HepG2 (cell line): Measurements from ENCODE around the gene QRICH2. TPM values are rescaled to one million over a fixed set of nuclear protein-coding genes. Genes with fewer than 3 reads are reported as not detected.

Experiments
- AKAP8 ChIP-seq: sonication (generic); formaldehyde crosslinking; IDR thresholded peaks from 2 replicates; pipeline ENCODE4 v1.5.1; 2020; ENCODE audit warnings: mild to moderate bottlenecking, missing genetic modification reagents
- CBFB ChIP-seq: sonication (generic); formaldehyde crosslinking; IDR thresholded peaks from 2 replicates; pipeline ENCODE4 v1.4.0; 2020; ENCODE audit warnings: missing genetic modification reagents
- CCDC6 ChIP-seq: sonication (generic); formaldehyde crosslinking; IDR thresholded peaks from 2 replicates; pipeline ENCODE4 v1.8.1; 2022; ENCODE audit warnings: mild to moderate bottlenecking, missing genetic modification reagents, moderate library complexity
- HBP1 ChIP-seq: IDR thresholded peaks from 2 replicates; pipeline ENCODE4 v1.6.1; 2016; ENCODE audit warnings: low read depth, control low read depth
- HNRNPK ChIP-seq: fragments of 200-400 bp; formaldehyde crosslinking; IDR thresholded peaks from 2 replicates; pipeline ENCODE4 v1.6.1; 2018; ENCODE audit warnings: low read length, low read depth, moderate library complexity, mild to moderate bottlenecking; ENCODE audit not compliant: poor library complexity, severe bottlenecking
- HOXA9 ChIP-seq: sonication (generic); formaldehyde crosslinking; IDR thresholded peaks from 2 replicates; pipeline ENCODE4 v1.8.1; 2022; ENCODE audit warnings: missing genetic modification reagents, mild to moderate bottlenecking, moderate library complexity, borderline replicate concordance
- HOXD1 ChIP-seq: sonication (generic); formaldehyde crosslinking; IDR thresholded peaks from 2 replicates; pipeline ENCODE4 v1.5.0; 2020; ENCODE audit warnings: missing genetic modification reagents
- JUN ChIP-seq: sonication (generic); formaldehyde crosslinking; IDR thresholded peaks from 2 replicates; pipeline ENCODE4 v1.4.0; 2020; ENCODE audit warnings: mild to moderate bottlenecking, missing genetic modification reagents
- KAT2B ChIP-seq: fragments of 150-350 bp; IDR thresholded peaks from 2 replicates; pipeline ENCODE4 v1.6.1; 2014; ENCODE audit warnings: low read depth, low read length, borderline replicate concordance
- KDM1A ChIP-seq: IDR thresholded peaks from 2 replicates; pipeline ENCODE4 v1.6.1; 2016; ENCODE audit warnings: missing compliant biosample characterization
- KMT2A ChIP-seq: sonication (generic); formaldehyde crosslinking; IDR thresholded peaks from 2 replicates; pipeline ENCODE4 v1.4.0; 2020; ENCODE audit warnings: missing genetic modification reagents
- POGZ ChIP-seq: sonication (generic); formaldehyde crosslinking; IDR thresholded peaks from 2 replicates; pipeline ENCODE4 v1.4.0; 2020; ENCODE audit warnings: mild to moderate bottlenecking, missing genetic modification reagents
- SNRNP70 ChIP-seq: fragments of 200-400 bp; formaldehyde crosslinking; IDR thresholded peaks from 2 replicates; pipeline ENCODE4 v1.6.1; 2017; ENCODE audit warnings: mild to moderate bottlenecking, low read depth, low read length, moderate library complexity
- SRSF9 ChIP-seq: fragments of 200-400 bp; formaldehyde crosslinking; IDR thresholded peaks from 2 replicates; pipeline ENCODE4 v1.6.1; 2018; ENCODE audit warnings: borderline replicate concordance, mild to moderate bottlenecking, low read depth, low read length; ENCODE audit not compliant: insufficient read depth, poor library complexity, severe bottlenecking
- STAG1 ChIP-seq: sonication (generic); formaldehyde crosslinking; IDR thresholded peaks from 2 replicates; pipeline ENCODE4 v1.4.0; 2020; ENCODE audit warnings: missing genetic modification reagents
- XRCC5 ChIP-seq: fragments of 200-400 bp; formaldehyde crosslinking; optimal IDR thresholded peaks from 2 replicates; pipeline ENCODE3; 2017; ENCODE audit warnings: mild to moderate bottlenecking, low read length
- ZKSCAN8 ChIP-seq: IDR thresholded peaks from 2 replicates; pipeline ENCODE4 v1.6.1; 2016; ENCODE audit warnings: borderline replicate concordance, missing genetic modification reagents, missing compliant biosample characterization
- ZMYM3 ChIP-seq: sonication (generic); formaldehyde crosslinking; IDR thresholded peaks from 2 replicates; pipeline ENCODE4 v1.5.1; 2020; ENCODE audit warnings: mild to moderate bottlenecking, missing genetic modification reagents
- ZNF124 ChIP-seq: sonication (generic); formaldehyde crosslinking; IDR thresholded peaks from 2 replicates; pipeline ENCODE4 v1.4.0; 2020; ENCODE audit warnings: missing genetic modification reagents
- ZNF138 ChIP-seq: sonication (generic); formaldehyde crosslinking; IDR thresholded peaks from 2 replicates; pipeline ENCODE4 v1.5.0; 2020; ENCODE audit warnings: mild to moderate bottlenecking, low read depth, missing genetic modification reagents
- ZNF446 ChIP-seq: sonication (generic); formaldehyde crosslinking; IDR thresholded peaks from 2 replicates; pipeline ENCODE4 v1.5.0; 2020; ENCODE audit warnings: mild to moderate bottlenecking, missing genetic modification reagents
- ZNF564 ChIP-seq: sonication (generic); formaldehyde crosslinking; IDR thresholded peaks from 2 replicates; pipeline ENCODE4 v1.8.1; 2023; ENCODE audit warnings: mild to moderate bottlenecking, missing genetic modification reagents
- ZNF678 ChIP-seq: sonication (generic); formaldehyde crosslinking; IDR thresholded peaks from 2 replicates; pipeline ENCODE4 v1.4.0; 2020; ENCODE audit warnings: mild to moderate bottlenecking, missing genetic modification reagents
- ZZZ3 ChIP-seq: sonication (generic); formaldehyde crosslinking; IDR thresholded peaks from 2 replicates; pipeline ENCODE4 v1.4.0; 2020; ENCODE audit warnings: missing genetic modification reagents, mild to moderate bottlenecking, borderline replicate concordance
- polyA plus RNA-seq, 8 experiments: library from polyadenylated mRNA; depleted of rRNA in 3 of 8; stranded (reverse) in 7 of 8; unstranded in 1 of 8; fragments of >200 nt; fragmentation: Illumina TruSeq in 4 of 8; extraction: Trizol in 4 of 8; gene quantifications; 2 replicates each; pipeline versions ENCODE4 v1.2.1 to v1.2.3, GENCODE V29; 2011 to 2016; ENCODE audit warnings: low read depth in 4 of 8, missing spikeins in 1 of 8, mixed read lengths in 1 of 8; ENCODE audit not compliant: insufficient read depth in 1 of 8
- total RNA-seq, 5 experiments: library from RNA; depleted of rRNA; stranded (reverse); fragments of >200 nt; fragmentation: Illumina TruSeq; extraction: Trizol; gene quantifications; 2 replicates each; pipeline ENCODE4 v1.2.3, GENCODE V29; 2016; ENCODE audit warnings: low read depth in 1 of 5
- TF ChIP-seq, protein P1 (sequence below): sonication (generic); formaldehyde crosslinking; IDR thresholded peaks from 2 replicates; pipeline ENCODE4 v1.5.1; 2020; ENCODE audit warnings: mild to moderate bottlenecking, missing genetic modification reagents, moderate library complexity
- TF ChIP-seq, protein P2 (sequence below): sonication (generic); formaldehyde crosslinking; IDR thresholded peaks from 2 replicates; pipeline ENCODE4 v1.4.0; 2020; ENCODE audit warnings: missing genetic modification reagents

QRICH2 gene
- total and polyA plus RNA-seq, 2 of the 13 experiments (the other 11 are each of a cell fraction or from before 2014, with no cell fraction given): 3.7 to 5.7 TPM

GRCh38 chr17:76265624-76266243, 42.3 kb downstream of the QRICH2 start (continued):
- TF ChIP-seq, protein P1, sequence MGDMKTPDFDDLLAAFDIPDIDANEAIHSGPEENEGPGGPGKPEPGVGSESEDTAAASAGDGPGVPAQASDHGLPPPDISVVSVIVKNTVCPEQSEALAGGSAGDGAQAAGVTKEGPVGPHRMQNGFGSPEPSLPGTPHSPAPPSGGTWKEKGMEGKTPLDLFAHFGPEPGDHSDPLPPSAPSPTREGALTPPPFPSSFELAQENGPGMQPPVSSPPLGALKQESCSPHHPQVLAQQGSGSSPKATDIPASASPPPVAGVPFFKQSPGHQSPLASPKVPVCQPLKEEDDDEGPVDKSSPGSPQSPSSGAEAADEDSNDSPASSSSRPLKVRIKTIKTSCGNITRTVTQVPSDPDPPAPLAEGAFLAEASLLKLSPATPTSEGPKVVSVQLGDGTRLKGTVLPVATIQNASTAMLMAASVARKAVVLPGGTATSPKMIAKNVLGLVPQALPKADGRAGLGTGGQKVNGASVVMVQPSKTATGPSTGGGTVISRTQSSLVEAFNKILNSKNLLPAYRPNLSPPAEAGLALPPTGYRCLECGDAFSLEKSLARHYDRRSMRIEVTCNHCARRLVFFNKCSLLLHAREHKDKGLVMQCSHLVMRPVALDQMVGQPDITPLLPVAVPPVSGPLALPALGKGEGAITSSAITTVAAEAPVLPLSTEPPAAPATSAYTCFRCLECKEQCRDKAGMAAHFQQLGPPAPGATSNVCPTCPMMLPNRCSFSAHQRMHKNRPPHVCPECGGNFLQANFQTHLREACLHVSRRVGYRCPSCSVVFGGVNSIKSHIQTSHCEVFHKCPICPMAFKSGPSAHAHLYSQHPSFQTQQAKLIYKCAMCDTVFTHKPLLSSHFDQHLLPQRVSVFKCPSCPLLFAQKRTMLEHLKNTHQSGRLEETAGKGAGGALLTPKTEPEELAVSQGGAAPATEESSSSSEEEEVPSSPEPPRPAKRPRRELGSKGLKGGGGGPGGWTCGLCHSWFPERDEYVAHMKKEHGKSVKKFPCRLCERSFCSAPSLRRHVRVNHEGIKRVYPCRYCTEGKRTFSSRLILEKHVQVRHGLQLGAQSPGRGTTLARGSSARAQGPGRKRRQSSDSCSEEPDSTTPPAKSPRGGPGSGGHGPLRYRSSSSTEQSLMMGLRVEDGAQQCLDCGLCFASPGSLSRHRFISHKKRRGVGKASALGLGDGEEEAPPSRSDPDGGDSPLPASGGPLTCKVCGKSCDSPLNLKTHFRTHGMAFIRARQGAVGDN (CRISPR knock-in tag): peak; percentile 64
- TF ChIP-seq ZZZ3 (CRISPR knock-in tag) (no peak), JUN (CRISPR knock-in tag) (no peak), ZNF138 (peak; percentile 50; the same call in 1 of the 2 replicates), CCDC6 (CRISPR knock-in tag) (no peak), ZMYM3 (no peak), STAG1 (CRISPR knock-in tag) (no peak), KAT2B (no peak), POGZ (CRISPR knock-in tag) (no peak; the same call in 1 of the 2 replicates), ZNF564 (no peak), ZNF678 (CRISPR knock-in tag) (no peak), XRCC5 (peak; percentile 16), SRSF9 (no peak), KMT2A (no peak; the same call in 1 of the 2 replicates), CBFB (CRISPR knock-in tag) (no peak), HBP1 (no peak), KDM1A (CRISPR knock-in tag) (no peak), HOXD1 (CRISPR knock-in tag) (peak; percentile 47; the same call in 1 of the 2 replicates), HNRNPK (peak; percentile 62), HOXA9 (no peak), ZNF446 (CRISPR knock-in tag) (no peak), ZKSCAN8 (CRISPR knock-in tag) (no peak), SNRNP70 (no peak), ZNF124 (no peak), AKAP8 (CRISPR knock-in tag) (0 out of 2 replicates have a peak, but pooled peaks have one; percentile 61)
- TF ChIP-seq, protein P2, sequence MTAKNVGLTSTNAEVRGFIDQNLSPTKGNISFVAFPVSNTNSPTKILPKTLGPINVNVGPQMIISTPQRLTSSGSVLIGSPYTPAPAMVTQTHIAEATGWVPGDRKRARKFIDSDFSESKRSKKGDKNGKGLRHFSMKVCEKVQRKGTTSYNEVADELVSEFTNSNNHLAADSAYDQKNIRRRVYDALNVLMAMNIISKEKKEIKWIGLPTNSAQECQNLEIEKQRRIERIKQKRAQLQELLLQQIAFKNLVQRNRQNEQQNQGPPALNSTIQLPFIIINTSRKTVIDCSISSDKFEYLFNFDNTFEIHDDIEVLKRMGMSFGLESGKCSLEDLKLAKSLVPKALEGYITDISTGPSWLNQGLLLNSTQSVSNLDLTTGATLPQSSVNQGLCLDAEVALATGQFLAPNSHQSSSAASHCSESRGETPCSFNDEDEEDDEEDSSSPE (CRISPR knock-in tag): peak; percentile 36; the same call in 1 of the 2 replicates
